ENCODE results near the gene HMGXB4. TPM values are rescaled to one million over a fixed set of nuclear protein-coding genes. Genes with fewer than 3 reads are reported as not detected.

The HMGXB4 gene
- total and polyA plus RNA-seq, 2 of the 8 experiments (the other 6 are each of a cell fraction or from before 2014, with no cell fraction given): 20.9 to 41.3 TPM

- H3K27ac ChIP-seq (ENCODE audit: low read depth, low read length): no peak overlapping the region
- H3K79me2 ChIP-seq (ENCODE audit: control insufficient read depth in 1 of 2, insufficient read depth in 2 of 2, low read length in 2 of 2): no peaks in the 10 kb centered on the region
- POLR2A ChIA-PET (ENCODE audit: partially characterized antibody): interaction anchor here (1.5 kb wide), 1 partner anchor 9 kb away, joined by 4 read pairs; the partner anchor contains the start of gene TOM1
- TF ChIP-seq SIX5 (IDR thresholded peaks at IDR 0.05; ENCODE audit: low read depth, low read length) (no peak), RFX5 (IDR thresholded peaks at IDR 0.05; ENCODE audit: borderline replicate concordance, low read depth, low read length) (no peak), CTBP2 (IDR thresholded peaks at IDR 0.05; ENCODE audit: borderline replicate concordance, insufficient read depth, insufficient read length, low read length) (no peak), BRCA1 (IDR thresholded peaks at IDR 0.05; ENCODE audit: low read depth, low read length) (no peak), FOSL1 (IDR thresholded peaks at IDR 0.05; ENCODE audit: insufficient read depth, low read depth, low read length) (no peak), SRF (IDR thresholded peaks at IDR 0.05; ENCODE audit: low read depth, low read length) (no peak), CEBPB (IDR thresholded peaks at IDR 0.05; ENCODE audit: low read depth, low read length) (no peak), EZH2 (IDR thresholded peaks at IDR 0.05; ENCODE audit: low read depth, low read length, severe bottlenecking) (no peak), SUZ12 (IDR thresholded peaks at IDR 0.05; ENCODE audit: low read length) (no peak), CTCF (IDR thresholded peaks at IDR 0.05; ENCODE audit: control extremely low read depth in 1 of 3, insufficient read depth in 1 of 3, low read depth in 1 of 3, low read length in 3 of 3) (no peak), GABPA (IDR thresholded peaks at IDR 0.05; ENCODE audit: borderline replicate concordance, insufficient read depth, low read length) (no peak)
Measured at GRCh38 chr22:35308480-35309021, 51.3 kb downstream of the HMGXB4 start.

More at GRCh38 chr22:35308480-35309021, 51.3 kb downstream of the HMGXB4 start:
- H4K20me1 ChIP-seq (replicated peaks in 1 of 2; ENCODE audit: control insufficient read depth in 1 of 2, insufficient read depth in 2 of 2, low read length in 2 of 2): peaks cover 0 to 4% of the 10 kb centered on the region in 2 experiments
- H2BK12ac ChIP-seq (ENCODE audit: low read depth, low read length): no peak overlapping the region
- 91% methylated on average over 6 of the region's 6 CpGs; no CpG with 5 or more reads in 1 of the 2 experiments for WGBS, 2 experiments (ENCODE audit: extremely low coverage in 1 of 2, insufficient coverage in 1 of 2, insufficient read length in 1 of 2, insufficient replicate concordance in 2 of 2, low coverage in 1 of 2, low lambda C conversion rate in 2 of 2, missing lambda C conversion rate in 1 of 2)
- H3K79me1 ChIP-seq (ENCODE audit: low read depth, low read length): peaks cover 4% of the 10 kb centered on the region
- H2BK5ac ChIP-seq (ENCODE audit: low read depth, low read length): no peak overlapping the region
- H3K4me3 ChIP-seq (ENCODE audit: extremely low read depth in 1 of 4, insufficient read depth in 2 of 4, low read depth in 3 of 4, low read length in 4 of 4): no peak overlapping the region
- no peak overlapping the region for H3K14ac ChIP-seq (ENCODE audit: insufficient read length)
- H2BK15ac ChIP-seq (ENCODE audit: low read length): no peak overlapping the region
- H2AFZ ChIP-seq (ENCODE audit: low read length): no peak overlapping the region
- H3K18ac ChIP-seq (ENCODE audit: extremely low read depth, low read length): no peak overlapping the region
- H3K56ac ChIP-seq (replicated peaks; ENCODE audit: insufficient read length, low read depth, low read length): no peak overlapping the region
- H4K91ac ChIP-seq (replicated peaks; ENCODE audit: insufficient read length, low read length): no peak overlapping the region
- FAIRE-seq (no peak), DNase-seq (ENCODE audit: low read depth in 1 of 2, low spot score in 2 of 2) (no peak)
- H3K9me3 ChIP-seq (ENCODE audit: insufficient read depth in 2 of 2, low read depth in 1 of 2, low read length in 1 of 2): no peaks in the 10 kb centered on the region
- H4K8ac ChIP-seq (ENCODE audit: extremely low read depth, insufficient read depth, low read length): no peak overlapping the region
- no peak overlapping the region for H4K5ac ChIP-seq (ENCODE audit: insufficient read length, low read depth, low read length)
- H2BK20ac ChIP-seq (ENCODE audit: low read length): no peak overlapping the region
- H3K4me2 ChIP-seq (ENCODE audit: insufficient read depth in 1 of 2, low read depth in 2 of 2, low read length in 2 of 2): no peak overlapping the region
- no peak overlapping the region for H3K4ac ChIP-seq (replicated peaks; ENCODE audit: insufficient read length, low read depth, low read length)
- no peak overlapping the region for H3K23ac ChIP-seq (ENCODE audit: insufficient read length)
- CTCF ChIA-PET (ENCODE audit: partially characterized antibody): no interaction called here
- no peak overlapping the region for H2AK5ac ChIP-seq (ENCODE audit: low read depth, low read length)
- H3K9ac ChIP-seq (replicated peaks in 1 of 4; ENCODE audit: extremely low read depth in 1 of 4, low read depth in 3 of 4, low read length in 3 of 4): no peak overlapping the region
- H3K23me2 ChIP-seq (ENCODE audit: low read depth, low read length): no peaks in the 10 kb centered on the region
- H2BK120ac ChIP-seq (replicated peaks; ENCODE audit: low read depth, low read length): no peak overlapping the region
- H3K27me3 ChIP-seq (replicated peaks in 1 of 4; ENCODE audit: control insufficient read depth in 3 of 4, extremely low read depth in 1 of 4, insufficient read depth in 3 of 4, low read length in 3 of 4): no peaks in the 10 kb centered on the region
- H3K36me3 ChIP-seq (ENCODE audit: control insufficient read depth in 2 of 4, insufficient read depth in 4 of 4, low read length in 3 of 4): no peaks in the 10 kb centered on the region
- peaks cover 0 to 2% (median 0%) of the 10 kb centered on the region in 4 experiments; a peak in 1 of 7 replicates for H3K4me1 ChIP-seq (replicated peaks in 1 of 4; ENCODE audit: control insufficient read depth in 3 of 4, insufficient read depth in 4 of 4, low read length in 3 of 4)

All from H1 (cell line).